Adrenal gland (tissue), 5 donors: Measurements from ENCODE around the gene DMC1.
A peak's percentile ranks its signal among the peaks of the same experiment; 100 is the strongest.

Source experiments
- POLR2A ChIP-seq, 2 donors: fragments of 450-650 bp; IDR thresholded peaks; one replicate each; pipeline ENCODE4 v1.6.1; 2017; ENCODE audit warnings: antibody characterized with exemption in 2 of 2, mild to moderate bottlenecking in 2 of 2, moderate library complexity in 1 of 2
- TF ChIP-seq, protein P1 (sequence below), 6 experiments: fragments of 450-650 bp in 4 of 6; fragments of 200-600 bp in 2 of 6; sonication (generic) in 1 of 6; IDR thresholded peaks; 1 replicate in 5 of 6; 2 replicates in 1 of 6; pipeline versions ENCODE4 v1.5.1 to v1.8.0; 2016 to 2021; ENCODE audit warnings: antibody characterized with exemption in 6 of 6, mild to moderate bottlenecking in 2 of 6, moderate library complexity in 1 of 6
- donor health status: DM: no; HTN: no; CAD: no.

DNA sequence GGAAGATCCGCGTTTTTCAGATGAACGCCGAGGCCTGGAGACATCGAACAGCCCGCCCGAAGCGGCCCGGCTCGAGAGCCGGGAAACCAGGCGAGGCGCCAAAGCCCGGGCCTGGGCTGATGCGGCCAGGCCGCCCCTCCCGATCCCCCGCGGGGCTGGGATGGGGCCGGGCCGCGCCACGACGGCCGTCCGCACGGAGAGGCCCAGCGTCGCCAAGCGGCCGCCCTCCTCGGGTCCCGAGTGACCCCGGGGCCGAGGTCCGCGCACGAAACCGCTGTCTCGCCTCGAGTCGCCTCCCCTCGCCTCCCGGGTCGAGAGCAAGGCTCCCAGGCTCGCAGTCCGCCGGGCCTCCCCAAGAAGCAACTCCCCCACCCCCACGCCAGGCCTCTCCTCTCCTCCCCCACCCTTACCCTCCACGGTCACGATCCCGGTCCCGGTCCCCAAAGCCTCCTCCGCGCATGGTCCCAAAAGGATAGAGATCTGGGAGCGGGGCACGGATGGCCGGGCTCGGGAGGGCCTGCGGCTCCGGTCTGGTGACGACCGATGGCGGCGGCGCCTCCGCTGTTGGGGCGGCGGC lies 64.4 kb downstream of the DMC1 start:
- TF ChIP-seq POLR2A (IDR thresholded peaks at IDR 0.05) = peak; percentile 80 to 83
- TF ChIP-seq, protein P1, sequence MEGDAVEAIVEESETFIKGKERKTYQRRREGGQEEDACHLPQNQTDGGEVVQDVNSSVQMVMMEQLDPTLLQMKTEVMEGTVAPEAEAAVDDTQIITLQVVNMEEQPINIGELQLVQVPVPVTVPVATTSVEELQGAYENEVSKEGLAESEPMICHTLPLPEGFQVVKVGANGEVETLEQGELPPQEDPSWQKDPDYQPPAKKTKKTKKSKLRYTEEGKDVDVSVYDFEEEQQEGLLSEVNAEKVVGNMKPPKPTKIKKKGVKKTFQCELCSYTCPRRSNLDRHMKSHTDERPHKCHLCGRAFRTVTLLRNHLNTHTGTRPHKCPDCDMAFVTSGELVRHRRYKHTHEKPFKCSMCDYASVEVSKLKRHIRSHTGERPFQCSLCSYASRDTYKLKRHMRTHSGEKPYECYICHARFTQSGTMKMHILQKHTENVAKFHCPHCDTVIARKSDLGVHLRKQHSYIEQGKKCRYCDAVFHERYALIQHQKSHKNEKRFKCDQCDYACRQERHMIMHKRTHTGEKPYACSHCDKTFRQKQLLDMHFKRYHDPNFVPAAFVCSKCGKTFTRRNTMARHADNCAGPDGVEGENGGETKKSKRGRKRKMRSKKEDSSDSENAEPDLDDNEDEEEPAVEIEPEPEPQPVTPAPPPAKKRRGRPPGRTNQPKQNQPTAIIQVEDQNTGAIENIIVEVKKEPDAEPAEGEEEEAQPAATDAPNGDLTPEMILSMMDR (IDR thresholded peaks at IDR 0.05) = no peak
